Measurements from ENCODE around the gene HIRA.

DNA sequence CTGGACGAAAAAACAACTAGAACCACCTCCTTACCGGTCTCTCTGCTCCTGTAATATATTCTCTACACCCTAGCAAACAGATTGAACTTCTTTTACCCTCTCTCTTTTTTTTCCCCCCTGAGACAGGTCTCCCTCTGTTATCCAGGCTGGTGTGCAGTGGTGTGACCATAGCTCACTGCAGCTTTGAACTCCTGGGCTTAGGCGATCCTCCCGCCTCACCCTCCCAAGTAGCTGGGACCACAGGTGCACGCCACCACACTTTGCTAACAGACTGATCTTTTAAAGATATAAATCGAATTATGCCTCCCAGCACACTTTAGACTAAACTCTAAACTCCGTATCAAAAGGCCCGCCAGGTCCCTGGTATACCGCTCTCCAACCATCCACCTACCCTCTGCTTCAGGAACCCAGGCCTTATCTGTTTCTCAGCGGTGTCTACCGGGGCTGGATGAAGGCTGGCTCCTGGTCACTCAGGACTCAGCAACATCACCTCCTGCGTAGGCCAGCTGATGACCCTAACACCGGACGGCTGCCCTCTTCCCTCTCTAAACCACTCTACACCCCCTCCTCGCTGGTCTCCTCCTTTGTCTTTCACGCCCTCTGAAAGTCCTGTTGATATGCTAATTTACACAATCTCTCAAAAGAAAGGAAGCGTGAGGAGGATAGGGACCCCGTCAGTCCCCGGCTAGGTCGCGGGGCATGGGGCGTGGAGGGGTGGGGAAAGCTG, 15.2 kb upstream of the HIRA start:
- TF ChIP-seq, protein P1, sequence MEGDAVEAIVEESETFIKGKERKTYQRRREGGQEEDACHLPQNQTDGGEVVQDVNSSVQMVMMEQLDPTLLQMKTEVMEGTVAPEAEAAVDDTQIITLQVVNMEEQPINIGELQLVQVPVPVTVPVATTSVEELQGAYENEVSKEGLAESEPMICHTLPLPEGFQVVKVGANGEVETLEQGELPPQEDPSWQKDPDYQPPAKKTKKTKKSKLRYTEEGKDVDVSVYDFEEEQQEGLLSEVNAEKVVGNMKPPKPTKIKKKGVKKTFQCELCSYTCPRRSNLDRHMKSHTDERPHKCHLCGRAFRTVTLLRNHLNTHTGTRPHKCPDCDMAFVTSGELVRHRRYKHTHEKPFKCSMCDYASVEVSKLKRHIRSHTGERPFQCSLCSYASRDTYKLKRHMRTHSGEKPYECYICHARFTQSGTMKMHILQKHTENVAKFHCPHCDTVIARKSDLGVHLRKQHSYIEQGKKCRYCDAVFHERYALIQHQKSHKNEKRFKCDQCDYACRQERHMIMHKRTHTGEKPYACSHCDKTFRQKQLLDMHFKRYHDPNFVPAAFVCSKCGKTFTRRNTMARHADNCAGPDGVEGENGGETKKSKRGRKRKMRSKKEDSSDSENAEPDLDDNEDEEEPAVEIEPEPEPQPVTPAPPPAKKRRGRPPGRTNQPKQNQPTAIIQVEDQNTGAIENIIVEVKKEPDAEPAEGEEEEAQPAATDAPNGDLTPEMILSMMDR (IDR thresholded peaks at IDR 0.05) = no peak
- TF ChIP-seq POLR2A (IDR thresholded peaks at IDR 0.05) = no peak

Measured in thyroid gland (tissue), 4 donors.